ENCODE data around the gene ITGB7. TPM values are rescaled to one million over a fixed set of nuclear protein-coding genes. Genes with fewer than 3 reads are reported as not detected.
A peak's percentile ranks its signal among the peaks of the same experiment; 100 is the strongest.

The ITGB7 gene
- total and polyA plus RNA-seq, 10 of the 15 experiments (the other 5 are each of a cell fraction or from before 2014, with no cell fraction given): 54.5 to 487 (median 252) TPM

GRCh38 chr12:53205747-53206419, 1.2 kb downstream of the ITGB7 start (continued):
- TF ChIP-seq MAX (IDR thresholded peaks at IDR 0.05; ENCODE audit: low read depth, low read length) (no peak), SPI1 (IDR thresholded peaks at IDR 0.05; ENCODE audit: borderline replicate concordance, insufficient read depth, low read depth, low read length) (no peak), ZZZ3 (IDR thresholded peaks at IDR 0.05; ENCODE audit: control insufficient read depth, insufficient read length, low read depth) (no peak), TAF1 (IDR thresholded peaks at IDR 0.05; ENCODE audit: borderline replicate concordance, low read depth, low read length) (peak; percentile 38; the same call in 1 of the 2 replicates), CBX5 (IDR thresholded peaks at IDR 0.05; ENCODE audit: low read depth) (peak; percentile 83; the same call in 1 of the 2 replicates), NR2C1 (IDR thresholded peaks at IDR 0.05) (no peak), ATF3 (IDR thresholded peaks at IDR 0.05; ENCODE audit: borderline replicate concordance, extremely low read depth, low read depth, low read length) (no peak), HDAC6 (IDR thresholded peaks at IDR 0.05; ENCODE audit: unreplicated experiment) (no peak), IKZF2 (IDR thresholded peaks at IDR 0.05) (peak; percentile 71 to 82; a peak in 3 of 4 replicates), IRF4 (IDR thresholded peaks at IDR 0.05; ENCODE audit: low read depth, low read length) (peak; percentile 95), ZNF687 (IDR thresholded peaks at IDR 0.05) (no peak), IRF5 (IDR thresholded peaks at IDR 0.05; ENCODE audit: borderline replicate concordance) (no peak), MTA3 (IDR thresholded peaks at IDR 0.05; ENCODE audit: borderline replicate concordance, low read length) (no peak), ELK1 (IDR thresholded peaks at IDR 0.05; ENCODE audit: low read depth, low read length) (no peak), CHD4 (IDR thresholded peaks at IDR 0.05) (no peak), YY1 (IDR thresholded peaks at IDR 0.05; ENCODE audit: low read depth, low read length) (peak; percentile 88), IKZF1 (conservative IDR thresholded peaks at IDR 0.05) (peak; percentile 81), CTCF (IDR thresholded peaks at IDR 0.05 in 2 of 3, conservative IDR thresholded peaks at IDR 0.05 in 1 of 3; ENCODE audit: control insufficient read depth in 2 of 3, extremely low read depth in 1 of 3, insufficient read depth in 1 of 3, low read depth in 3 of 3, low read length in 3 of 3) (no peak), SIX5 (IDR thresholded peaks at IDR 0.05; ENCODE audit: low read depth, low read length, severe bottlenecking) (no peak), FOS (IDR thresholded peaks at IDR 0.05; ENCODE audit: borderline replicate concordance, extremely low read depth, insufficient read length) (no peak), GATAD2B (conservative IDR thresholded peaks at IDR 0.05; ENCODE audit: low read depth) (no peak; the same call in 1 of the 2 replicates)

Data from GM12878 (cell line).